ENCODE data around the gene AAK1. TPM values are rescaled to one million over a fixed set of nuclear protein-coding genes. Genes with fewer than 3 reads are reported as not detected.

Gene AAK1
- total RNA-seq, 1 experiment from 2014 or later = 35.6 TPM

DNA sequence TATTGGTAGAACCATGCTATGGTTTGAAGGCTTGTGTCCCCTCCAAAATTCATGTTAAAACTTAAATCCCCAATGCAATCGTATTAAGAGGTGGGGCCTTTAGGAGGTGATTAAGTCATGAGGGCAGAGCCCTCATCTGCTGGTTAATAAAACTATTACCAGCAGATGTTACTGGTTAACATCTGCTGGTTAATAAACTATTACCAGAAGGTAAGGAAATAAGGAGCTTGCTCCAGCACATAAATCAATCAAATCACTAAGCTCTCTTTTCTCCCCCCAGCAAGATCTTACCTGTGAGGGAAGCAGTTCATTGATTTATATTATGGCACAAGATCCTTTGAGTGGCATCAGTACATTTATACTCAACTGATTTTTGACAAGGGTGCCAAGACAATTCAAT is 96.9 kb downstream of the AAK1 start:
- Mint-ChIP-seq H3K9me3 (peaks cover 30% of the 10 kb centered on the region), H3K4me1 (no peaks in the 10 kb centered on the region), H3K36me3 (peaks cover 23% of the 10 kb centered on the region), H3K27me3 (ENCODE audit: low read depth) (no peaks in the 10 kb centered on the region), H3K4me3 (no peak overlapping the region), H3K27ac (no peak overlapping the region)
- ChIA-PET POLR2A (no interaction called here), CTCF (interaction anchor here (0.6 to 1.0 kb wide), 2 partner anchors 19 to 178 kb away, joined by 3 read pairs; no protein-coding TSS in a partner anchor)
- ATAC-seq (no peak), DNase-seq (ENCODE audit: low spot score) (no peak)
- TF ChIP-seq, protein P1, sequence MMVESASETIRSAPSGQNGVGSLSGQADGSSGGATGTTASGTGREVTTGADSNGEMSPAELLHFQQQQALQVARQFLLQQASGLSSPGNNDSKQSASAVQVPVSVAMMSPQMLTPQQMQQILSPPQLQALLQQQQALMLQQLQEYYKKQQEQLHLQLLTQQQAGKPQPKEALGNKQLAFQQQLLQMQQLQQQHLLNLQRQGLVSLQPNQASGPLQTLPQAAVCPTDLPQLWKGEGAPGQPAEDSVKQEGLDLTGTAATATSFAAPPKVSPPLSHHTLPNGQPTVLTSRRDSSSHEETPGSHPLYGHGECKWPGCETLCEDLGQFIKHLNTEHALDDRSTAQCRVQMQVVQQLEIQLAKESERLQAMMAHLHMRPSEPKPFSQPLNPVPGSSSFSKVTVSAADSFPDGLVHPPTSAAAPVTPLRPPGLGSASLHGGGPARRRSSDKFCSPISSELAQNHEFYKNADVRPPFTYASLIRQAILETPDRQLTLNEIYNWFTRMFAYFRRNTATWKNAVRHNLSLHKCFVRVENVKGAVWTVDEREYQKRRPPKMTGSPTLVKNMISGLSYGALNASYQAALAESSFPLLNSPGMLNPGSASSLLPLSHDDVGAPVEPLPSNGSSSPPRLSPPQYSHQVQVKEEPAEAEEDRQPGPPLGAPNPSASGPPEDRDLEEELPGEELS (CRISPR knock-in tag; IDR thresholded peaks at IDR 0.05) = no peak
- TF ChIP-seq, protein P2, sequence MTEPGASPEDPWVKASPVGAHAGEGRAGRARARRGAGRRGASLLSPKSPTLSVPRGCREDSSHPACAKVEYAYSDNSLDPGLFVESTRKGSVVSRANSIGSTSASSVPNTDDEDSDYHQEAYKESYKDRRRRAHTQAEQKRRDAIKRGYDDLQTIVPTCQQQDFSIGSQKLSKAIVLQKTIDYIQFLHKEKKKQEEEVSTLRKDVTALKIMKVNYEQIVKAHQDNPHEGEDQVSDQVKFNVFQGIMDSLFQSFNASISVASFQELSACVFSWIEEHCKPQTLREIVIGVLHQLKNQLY (CRISPR knock-in tag; IDR thresholded peaks at IDR 0.05) = no peak
- TF ChIP-seq OVOL2 (CRISPR knock-in tag; IDR thresholded peaks at IDR 0.05; ENCODE audit: borderline replicate concordance) (no peak), FOXK1 (CRISPR knock-in tag; IDR thresholded peaks at IDR 0.05) (no peak), NR1H2 (CRISPR knock-in tag; IDR thresholded peaks at IDR 0.05) (no peak), ESRRA (CRISPR knock-in tag; IDR thresholded peaks at IDR 0.05; ENCODE audit: borderline replicate concordance) (no peak), ZNF121 (CRISPR knock-in tag; IDR thresholded peaks at IDR 0.05) (no peak), RORB (CRISPR knock-in tag; IDR thresholded peaks at IDR 0.05) (no peak), ZNF219 (CRISPR knock-in tag; IDR thresholded peaks at IDR 0.05; ENCODE audit: borderline replicate concordance) (no peak), AFF4 (CRISPR knock-in tag; IDR thresholded peaks at IDR 0.05; ENCODE audit: borderline replicate concordance) (no peak), CDX4 (CRISPR knock-in tag; IDR thresholded peaks at IDR 0.05; ENCODE audit: borderline replicate concordance) (no peak), SOX15 (CRISPR knock-in tag; IDR thresholded peaks at IDR 0.05) (no peak), STAT6 (CRISPR knock-in tag; conservative IDR thresholded peaks at IDR 0.05; ENCODE audit: low read depth) (no peak), NFE2L1 (CRISPR knock-in tag; IDR thresholded peaks at IDR 0.05) (no peak), GABPB1 (CRISPR knock-in tag; IDR thresholded peaks at IDR 0.05) (no peak), MAX (CRISPR knock-in tag; IDR thresholded peaks at IDR 0.05) (no peak), PRRX2 (CRISPR knock-in tag; IDR thresholded peaks at IDR 0.05) (no peak)
- TF ChIP-seq, protein P3, sequence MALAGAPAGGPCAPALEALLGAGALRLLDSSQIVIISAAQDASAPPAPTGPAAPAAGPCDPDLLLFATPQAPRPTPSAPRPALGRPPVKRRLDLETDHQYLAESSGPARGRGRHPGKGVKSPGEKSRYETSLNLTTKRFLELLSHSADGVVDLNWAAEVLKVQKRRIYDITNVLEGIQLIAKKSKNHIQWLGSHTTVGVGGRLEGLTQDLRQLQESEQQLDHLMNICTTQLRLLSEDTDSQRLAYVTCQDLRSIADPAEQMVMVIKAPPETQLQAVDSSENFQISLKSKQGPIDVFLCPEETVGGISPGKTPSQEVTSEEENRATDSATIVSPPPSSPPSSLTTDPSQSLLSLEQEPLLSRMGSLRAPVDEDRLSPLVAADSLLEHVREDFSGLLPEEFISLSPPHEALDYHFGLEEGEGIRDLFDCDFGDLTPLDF (CRISPR knock-in tag; IDR thresholded peaks at IDR 0.05) = no peak
